HCT116 (cell line): ENCODE results near the gene RPL6. TPM values are rescaled to one million over a fixed set of nuclear protein-coding genes. Genes with fewer than 3 reads are reported as not detected.

Source experiments
- ATAC-seq: fragments of 200-7000 bp; cut with Tn5 transposase; 2 replicates; pipeline ENCODE4 v1.9.1; 2020; ENCODE audit warnings: mild to moderate bottlenecking, moderate library complexity
- BruUV-seq: library from RNA; stranded (reverse); fragments of 400-500 nt; replicated peaks from 2 replicates; lab custom pipeline; 2021; lab: Mats Ljungman, UMichigan
- CTCF ChIA-PET: fragments of 300-600 bp; sonication (Branson Sonifier 250); formaldehyde crosslinking; loops from one replicate; lab custom pipeline; 2021; ENCODE audit warnings: antibody characterized with exemption; lab: Charles Lee
- POLR2A ChIA-PET: fragments of 300-600, 350-600 bp; sonication (Branson Sonifier 250); formaldehyde crosslinking; loops from one replicate; lab custom pipeline; 2021; ENCODE audit warnings: antibody characterized with exemption; lab: Charles Lee
- RAD21 ChIA-PET, 2 experiments: fragments of 300-600 bp; sonication (Branson Sonifier 250); formaldehyde crosslinking; loops; one replicate each; lab custom pipeline; 2023; ENCODE audit warnings: low total read pairs in 2 of 2; ENCODE audit not compliant: uncharacterized antibody in 2 of 2, unreplicated experiment in 2 of 2, low non-redundant PET in 1 of 2; lab: Charles Lee
- DNase-seq: peaks from one replicate; pipeline ENCODE4 v3.0.0-alpha.2; 2010; ENCODE audit warnings: low read depth, low spot score
- H2AFZ ChIP-seq: fragments of 200-600 bp; shearing (Covaris generic), sonication (generic); 2 replicates; pipeline ENCODE4 v1.6.1; 2017; ENCODE audit warnings: low read depth, mixed run types, mixed read lengths, antibody characterized with exemption, low read length; ENCODE audit not compliant: poor library complexity, severe bottlenecking
- H3K27ac ChIP-seq: 2 replicates; pipeline ENCODE4 v1.5.1; 2012; ENCODE audit warnings: low read depth, low read length
- H3K27me3 ChIP-seq: fragments of 200-600 bp; sonication (generic); 2 replicates; pipeline ENCODE4 v1.6.1; 2016; ENCODE audit warnings: mixed run types, low read length, mixed read lengths; ENCODE audit not compliant: insufficient read depth
- H3K36me3 ChIP-seq, 2 experiments: fragments of 200-500 bp in 1 of 2; fragments of 200-600 bp in 1 of 2; sonication (Bioruptor generic) in 1 of 2; sonication (generic) in 1 of 2; 2 replicates each; pipeline versions ENCODE4 v1.5.1 to v1.6.1; 2014 to 2016; ENCODE audit warnings: low read length in 2 of 2, inconsistent platforms in 1 of 2, mixed read lengths in 1 of 2, mixed run types in 1 of 2; ENCODE audit not compliant: insufficient read depth in 2 of 2, control insufficient read depth in 1 of 2
- H3K4me1 ChIP-seq, 2 experiments: fragments of 200-600 bp in 1 of 2; sonication (generic) in 1 of 2; 2 replicates each; pipeline versions ENCODE4 v1.5.1 to v1.6.1; 2012 to 2017; ENCODE audit warnings: low read length in 2 of 2, inconsistent platforms in 1 of 2, mild to moderate bottlenecking in 1 of 2, mixed read lengths in 1 of 2, mixed run types in 1 of 2, moderate library complexity in 1 of 2; ENCODE audit not compliant: insufficient read depth in 2 of 2, control insufficient read depth in 1 of 2
- H3K4me2 ChIP-seq: fragments of 200-600 bp; sonication (generic); 2 replicates; pipeline ENCODE4 v1.6.1; 2017; ENCODE audit warnings: mixed run types, low read length, mixed read lengths
- H3K4me3 ChIP-seq, 2 experiments: fragments of 200-600 bp in 1 of 2; sonication (generic) in 1 of 2; replicated peaks in 1 of 2; 2 replicates each; pipeline ENCODE4 v1.5.1; 2011 to 2016; ENCODE audit warnings: low read length in 2 of 2, control low read depth in 1 of 2, low read depth in 1 of 2, mild to moderate bottlenecking in 1 of 2, mixed read lengths in 1 of 2, mixed run types in 1 of 2
- H3K79me2 ChIP-seq: fragments of 200-600 bp; sonication (generic); 2 replicates; pipeline ENCODE4 v1.6.1; 2017; ENCODE audit warnings: mild to moderate bottlenecking, mixed run types, low read length, moderate library complexity, mixed read lengths; ENCODE audit not compliant: insufficient read depth
- H3K9ac ChIP-seq: fragments of 200-600 bp; sonication (generic); 2 replicates; pipeline ENCODE4 v1.6.1; 2016; ENCODE audit warnings: low read length, mixed read lengths
- H3K9me2 ChIP-seq: fragments of 200-600 bp; sonication (generic), shearing (Covaris generic); 2 replicates; pipeline ENCODE4 v1.6.1; 2017; ENCODE audit warnings: mixed run types, mild to moderate bottlenecking, moderate library complexity; ENCODE audit not compliant: insufficient read depth
- H3K9me3 ChIP-seq, 2 experiments: fragments of 200-500 bp in 1 of 2; fragments of 200-600 bp in 1 of 2; sonication (Bioruptor generic) in 1 of 2; sonication (generic) in 1 of 2; 2 replicates each; pipeline ENCODE4 v1.6.1; 2014 to 2017; ENCODE audit warnings: low read length in 2 of 2, mixed read lengths in 2 of 2, inconsistent platforms in 1 of 2, low read depth in 1 of 2, mild to moderate bottlenecking in 1 of 2, mixed run types in 1 of 2, moderate library complexity in 1 of 2; ENCODE audit not compliant: control insufficient read depth in 1 of 2, insufficient read depth in 1 of 2
- H4K20me1 ChIP-seq: fragments of 200-600 bp; sonication (generic), shearing (Covaris generic); 2 replicates; pipeline ENCODE4 v1.6.1; 2017; ENCODE audit warnings: mixed run types, mild to moderate bottlenecking, moderate library complexity; ENCODE audit not compliant: insufficient read depth
- ATF3 ChIP-seq: IDR thresholded peaks from 2 replicates; pipeline ENCODE4 v1.6.1; 2012
- EGR1 ChIP-seq: IDR thresholded peaks from 2 replicates; pipeline ENCODE4 v1.6.1; 2012; ENCODE audit warnings: low read depth
- EZH2 ChIP-seq: fragments of 200-600 bp; sonication (generic); IDR thresholded peaks from 2 replicates; pipeline ENCODE4 v1.6.1; 2017; ENCODE audit warnings: antibody characterized with exemption, mixed run types
- FOSL1 ChIP-seq: IDR thresholded peaks from 2 replicates; pipeline ENCODE4 v1.6.1; 2012; ENCODE audit warnings: low read depth
- POLR2A ChIP-seq: IDR thresholded peaks from 2 replicates; pipeline ENCODE4 v1.7.0; 2011; ENCODE audit warnings: borderline replicate concordance; ENCODE audit not compliant: insufficient read depth, insufficient read length; ENCODE audit errors: extremely low read depth
- POLR2AphosphoS5 ChIP-seq: IDR thresholded peaks from 2 replicates; pipeline ENCODE4 v1.6.1; 2011; ENCODE audit warnings: mild to moderate bottlenecking, low read depth, low read length, moderate library complexity
- RAD21 ChIP-seq: IDR thresholded peaks from 2 replicates; pipeline ENCODE4 v1.6.1; 2012; ENCODE audit warnings: low read depth, mild to moderate bottlenecking
- SP1 ChIP-seq: IDR thresholded peaks from 2 replicates; pipeline ENCODE4 v1.6.1; 2012; ENCODE audit warnings: low read depth
- SRF ChIP-seq: IDR thresholded peaks from 2 replicates; pipeline ENCODE4 v1.6.1; 2012; ENCODE audit warnings: low read depth
- TCF7L2 ChIP-seq: IDR thresholded peaks from 2 replicates; pipeline ENCODE4 v1.7.0; 2011; ENCODE audit warnings: borderline replicate concordance, inconsistent platforms; ENCODE audit not compliant: insufficient read depth, insufficient read length; ENCODE audit errors: extremely low read depth
- YY1 ChIP-seq: IDR thresholded peaks from 2 replicates; pipeline ENCODE4 v1.6.1; 2011; ENCODE audit warnings: low read length, low read depth, moderate library complexity, mild to moderate bottlenecking; ENCODE audit not compliant: insufficient replicate concordance; ENCODE audit errors: extremely low read depth
- ZBTB33 ChIP-seq: IDR thresholded peaks from 2 replicates; pipeline ENCODE4 v1.6.1; 2011; ENCODE audit warnings: mild to moderate bottlenecking, low read length, moderate library complexity; ENCODE audit not compliant: insufficient replicate concordance; ENCODE audit errors: extremely low read depth
- ZFX ChIP-seq: fragments of 450-650 bp; IDR thresholded peaks from 2 replicates; pipeline ENCODE4 v1.6.1; 2017
- intact Hi-C: fragments of 100-400 bp; cut with micrococcal nuclease; formaldehyde crosslinking; loops from 2 replicates; pipeline ENCODE4 v1.10.0; 2022
- total RNA-seq: library from RNA; stranded (reverse); gene quantifications from one replicate; pipeline ENCODE4 v1.2.1, GENCODE V29; 2021; ENCODE audit not compliant: unreplicated experiment
- TF ChIP-seq, protein P1 (sequence below), 3 experiments: fragments of 200-600 bp in 1 of 3; sonication (generic) in 1 of 3; IDR thresholded peaks in 2 of 3; conservative IDR thresholded peaks in 1 of 3; 2 replicates each; pipeline ENCODE4 v1.5.1; 2012 to 2017; ENCODE audit warnings: low read depth in 2 of 3, low read length in 2 of 3, antibody characterized with exemption in 1 of 3, borderline replicate concordance in 1 of 3, control low read depth in 1 of 3, mild to moderate bottlenecking in 1 of 3, mixed read lengths in 1 of 3, mixed run types in 1 of 3, moderate library complexity in 1 of 3; ENCODE audit not compliant: insufficient read depth in 1 of 3

The RPL6 gene
- total RNA-seq, 1 experiment from 2014 or later, result 1,845 TPM

GRCh38 chr12:112409064-112409905 lies at the start of gene RPL6 (continued):
- no peak for TF ChIP-seq ZBTB33
- no peak for TF ChIP-seq ATF3
- peak; percentile 96 for TF ChIP-seq POLR2A
- peak; percentile 99 for TF ChIP-seq POLR2AphosphoS5
- TF ChIP-seq, all 23 proteins: peak for 8

DNA sequence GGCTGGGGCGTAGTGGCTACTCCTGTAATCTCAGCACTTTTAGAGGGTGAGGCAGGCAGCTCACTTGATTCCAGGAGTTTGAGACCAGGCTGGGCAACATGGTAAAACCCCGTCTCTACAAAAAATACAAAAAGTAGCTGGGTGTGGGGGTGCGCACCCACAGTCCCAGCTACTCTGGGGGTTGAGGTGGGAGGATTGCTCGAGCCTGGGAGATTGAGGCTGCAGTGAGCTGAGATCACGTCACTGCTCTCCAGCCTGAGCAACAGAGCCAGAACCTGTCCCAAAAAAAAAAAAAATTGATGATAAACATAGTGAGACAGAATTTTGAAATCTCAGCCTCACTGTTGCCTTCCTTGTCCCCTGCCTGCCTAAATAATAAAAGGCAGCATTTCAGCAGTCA lies 49.3 kb upstream of the RPL6 start:
- 0 out of 2 replicates have a peak, but pooled peaks cover 3% of the 10 kb centered on the region for H4K20me1 ChIP-seq
- TF ChIP-seq POLR2A, result no peak
- TF ChIP-seq ZFX, result no peak
- TF ChIP-seq RAD21, result no peak
- no peak for TF ChIP-seq EGR1
- TF ChIP-seq ZBTB33, result no peak
- no peak for TF ChIP-seq FOSL1
- no peak for TF ChIP-seq EZH2
- no peak for TF ChIP-seq YY1
- TF ChIP-seq, protein P1, sequence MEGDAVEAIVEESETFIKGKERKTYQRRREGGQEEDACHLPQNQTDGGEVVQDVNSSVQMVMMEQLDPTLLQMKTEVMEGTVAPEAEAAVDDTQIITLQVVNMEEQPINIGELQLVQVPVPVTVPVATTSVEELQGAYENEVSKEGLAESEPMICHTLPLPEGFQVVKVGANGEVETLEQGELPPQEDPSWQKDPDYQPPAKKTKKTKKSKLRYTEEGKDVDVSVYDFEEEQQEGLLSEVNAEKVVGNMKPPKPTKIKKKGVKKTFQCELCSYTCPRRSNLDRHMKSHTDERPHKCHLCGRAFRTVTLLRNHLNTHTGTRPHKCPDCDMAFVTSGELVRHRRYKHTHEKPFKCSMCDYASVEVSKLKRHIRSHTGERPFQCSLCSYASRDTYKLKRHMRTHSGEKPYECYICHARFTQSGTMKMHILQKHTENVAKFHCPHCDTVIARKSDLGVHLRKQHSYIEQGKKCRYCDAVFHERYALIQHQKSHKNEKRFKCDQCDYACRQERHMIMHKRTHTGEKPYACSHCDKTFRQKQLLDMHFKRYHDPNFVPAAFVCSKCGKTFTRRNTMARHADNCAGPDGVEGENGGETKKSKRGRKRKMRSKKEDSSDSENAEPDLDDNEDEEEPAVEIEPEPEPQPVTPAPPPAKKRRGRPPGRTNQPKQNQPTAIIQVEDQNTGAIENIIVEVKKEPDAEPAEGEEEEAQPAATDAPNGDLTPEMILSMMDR (IDR thresholded peaks at IDR 0.05 in 2 of 3, conservative IDR thresholded peaks at IDR 0.05 in 1 of 3; ENCODE audit: borderline replicate concordance in 1 of 3, insufficient read depth in 1 of 3, low read depth in 2 of 3, low read length in 2 of 3), result no peak
- no peak for TF ChIP-seq POLR2AphosphoS5
- TF ChIP-seq TCF7L2, result no peak
- no peak for TF ChIP-seq SP1
- no peak for TF ChIP-seq SRF

More for the DNA sequence above, 49.3 kb upstream of the RPL6 start:
- no peaks in the 10 kb centered on the region for H3K9me3 ChIP-seq
- RAD21 ChIA-PET, result no interaction called here
- peaks cover 14% of the 10 kb centered on the region for H3K79me2 ChIP-seq
- ATAC-seq, result no peak
- no peak overlapping the region for H3K4me2 ChIP-seq
- no peaks in the 10 kb centered on the region for H3K4me1 ChIP-seq
- H3K9ac ChIP-seq, result no peak overlapping the region
- peaks cover 23 to 26% of the 10 kb centered on the region in 2 experiments for H3K36me3 ChIP-seq
- H3K27ac ChIP-seq, result no peak overlapping the region
- CTCF ChIA-PET, result no interaction called here
- BruUV-seq, result no TSS peak
- POLR2A ChIA-PET, result no interaction called here
- H2AFZ ChIP-seq, result no peak overlapping the region
- intact Hi-C loops, result no loop called here
- no peaks in the 10 kb centered on the region for H3K9me2 ChIP-seq
- no peak overlapping the region for H3K4me3 ChIP-seq
- no peaks in the 10 kb centered on the region for H3K27me3 ChIP-seq
- DNase-seq, result no peak
